ENCODE data around the gene DLGAP4.

- no peak for TF ChIP-seq POLR2A (IDR thresholded peaks at IDR 0.05)
- no peak for TF ChIP-seq CTCF (IDR thresholded peaks at IDR 0.05 in 8 of 11, conservative IDR thresholded peaks at IDR 0.05 in 3 of 11)
- no peak for TF ChIP-seq POLR2AphosphoS5 (IDR thresholded peaks at IDR 0.05)
These were observed 215.4 kb downstream of the DLGAP4 start for GRCh38 chr20:36521526-36521925.
